IMR-90 (cell line): ENCODE measurements around the gene CCDC50. TPM values are rescaled to one million over a fixed set of nuclear protein-coding genes. Genes with fewer than 3 reads are reported as not detected.

Source experiments
- ATAC-seq: fragments of 200-7000 bp; cut with Tn5 transposase; 2 replicates; pipeline ENCODE4 v1.9.1; 2020; ENCODE audit warnings: low read depth, mild to moderate bottlenecking, moderate library complexity
- BruUV-seq: library from RNA; stranded (reverse); fragments of 400-500 nt; replicated peaks from 2 replicates; lab custom pipeline; 2021; lab: Mats Ljungman, UMichigan
- CTCF ChIA-PET: fragments of 300-600 bp; formaldehyde crosslinking; extraction: SDS; loops from one replicate; lab custom pipeline; 2021; ENCODE audit warnings: antibody characterized with exemption; lab: Yijun Ruan, JAX
- POLR2A ChIA-PET: fragments of 300-600 bp; sonication (Branson Sonifier 250); formaldehyde crosslinking; loops from one replicate; lab custom pipeline; 2022; ENCODE audit warnings: antibody characterized with exemption; ENCODE audit not compliant: unreplicated experiment; lab: Charles Lee
- DNase-seq: peaks from one replicate; pipeline ENCODE4 v3.0.0; 2013
- H2AFZ ChIP-seq: replicated peaks from 2 replicates; pipeline ENCODE3; 2013; ENCODE audit warnings: low read length, mild to moderate bottlenecking; ENCODE audit not compliant: poor library complexity
- H2AK5ac ChIP-seq: 2 replicates; pipeline ENCODE4 v1.6.1; 2013; ENCODE audit warnings: low read depth, low read length, inconsistent platforms
- H2AK9ac ChIP-seq: replicated peaks from 2 replicates; pipeline ENCODE3; 2013; ENCODE audit warnings: mild to moderate bottlenecking, low read depth, low read length, moderate library complexity; ENCODE audit not compliant: poor library complexity
- H2BK120ac ChIP-seq: 2 replicates; pipeline ENCODE4 v1.6.1; 2013; ENCODE audit warnings: low read depth, low read length, inconsistent platforms
- H2BK15ac ChIP-seq: 3 replicates; pipeline ENCODE4 v1.6.1; 2013; ENCODE audit warnings: low read depth, low read length, inconsistent platforms
- H2BK20ac ChIP-seq: 2 replicates; pipeline ENCODE4 v1.6.1; 2013; ENCODE audit warnings: low read depth, mild to moderate bottlenecking, inconsistent platforms, low read length, moderate library complexity
- H2BK5ac ChIP-seq: 2 replicates; pipeline ENCODE4 v1.6.1; 2013; ENCODE audit warnings: mild to moderate bottlenecking, low read depth, low read length, inconsistent platforms; ENCODE audit not compliant: poor library complexity, severe bottlenecking
- H3K14ac ChIP-seq: replicated peaks from 2 replicates; pipeline ENCODE4 v1.6.1; 2013; ENCODE audit warnings: low read depth, low read length, inconsistent platforms
- H3K18ac ChIP-seq: 2 replicates; pipeline ENCODE4 v1.6.1; 2013; ENCODE audit warnings: low read depth, low read length, control low read depth
- H3K23ac ChIP-seq: 2 replicates; pipeline ENCODE4 v1.6.1; 2013; ENCODE audit warnings: low read depth, low read length, inconsistent platforms
- H3K27ac ChIP-seq: 2 replicates; pipeline ENCODE4 v1.5.1; 2013; ENCODE audit warnings: mild to moderate bottlenecking, control low read depth, low read length; ENCODE audit not compliant: insufficient read depth
- H3K27me3 ChIP-seq: 2 replicates; pipeline ENCODE4 v1.6.1; 2013; ENCODE audit warnings: low read length; ENCODE audit not compliant: control insufficient read depth, insufficient read depth
- H3K36me3 ChIP-seq: 2 replicates; pipeline ENCODE4 v1.6.1; 2013; ENCODE audit warnings: low read length, mixed read lengths; ENCODE audit not compliant: control insufficient read depth, insufficient read depth
- H3K4ac ChIP-seq: 2 replicates; pipeline ENCODE4 v1.6.1; 2013; ENCODE audit warnings: low read depth, low read length, inconsistent platforms
- H3K4me1 ChIP-seq: 2 replicates; pipeline ENCODE4 v1.6.1; 2013; ENCODE audit warnings: low read length, mixed read lengths; ENCODE audit not compliant: control insufficient read depth, insufficient read depth
- H3K4me2 ChIP-seq: 2 replicates; pipeline ENCODE4 v1.6.1; 2013; ENCODE audit warnings: low read depth, mild to moderate bottlenecking, control low read depth, low read length, moderate library complexity
- H3K4me3 ChIP-seq: 2 replicates; pipeline ENCODE4 v1.5.1; 2013; ENCODE audit warnings: low read depth, mild to moderate bottlenecking, control low read depth, low read length, moderate library complexity; ENCODE audit not compliant: insufficient read depth
- H3K56ac ChIP-seq: 2 replicates; pipeline ENCODE4 v1.6.1; 2013; ENCODE audit warnings: low read length, inconsistent platforms; ENCODE audit not compliant: insufficient read depth; ENCODE audit errors: extremely low read depth
- H3K79me1 ChIP-seq, 2 experiments: 2 replicates each; pipeline ENCODE4 v1.6.1; 2013; ENCODE audit warnings: low read length in 2 of 2, inconsistent platforms in 1 of 2, low read depth in 1 of 2
- H3K9ac ChIP-seq: 2 replicates; pipeline ENCODE4 v1.6.1; 2013; ENCODE audit warnings: low read depth, low read length, control low read depth
- H3K9me1 ChIP-seq: 2 replicates; pipeline ENCODE4 v1.6.1; 2013; ENCODE audit warnings: low read length, inconsistent platforms; ENCODE audit not compliant: insufficient read depth
- H3K9me3 ChIP-seq: 2 replicates; pipeline ENCODE4 v1.6.1; 2013; ENCODE audit warnings: low read length; ENCODE audit not compliant: control insufficient read depth, insufficient read depth
- H4K20me1 ChIP-seq: 2 replicates; pipeline ENCODE4 v1.6.1; 2013; ENCODE audit warnings: low read length, inconsistent platforms; ENCODE audit not compliant: insufficient read depth
- H4K5ac ChIP-seq: 2 replicates; pipeline ENCODE4 v1.6.1; 2013; ENCODE audit warnings: mild to moderate bottlenecking, low read depth, low read length, control low read depth
- H4K8ac ChIP-seq, 2 experiments: 2 replicates each; pipeline ENCODE4 v1.6.1; 2013; ENCODE audit warnings: low read depth in 2 of 2, low read length in 2 of 2, control low read depth in 1 of 2, inconsistent platforms in 1 of 2
- H4K91ac ChIP-seq: 2 replicates; pipeline ENCODE4 v1.6.1; 2013; ENCODE audit warnings: low read depth, low read length, inconsistent platforms; ENCODE audit not compliant: insufficient read depth
- MAFK ChIP-seq: IDR thresholded peaks from 2 replicates; pipeline ENCODE4 v1.6.1; 2012; ENCODE audit warnings: low read depth, low read length, improper control_type of control experiment
- MAZ ChIP-seq: IDR thresholded peaks from 2 replicates; pipeline ENCODE4 v1.6.1; 2012; ENCODE audit warnings: low read depth, mild to moderate bottlenecking, low read length, improper control_type of control experiment, moderate library complexity, borderline replicate concordance
- MXI1 ChIP-seq: IDR thresholded peaks from 2 replicates; pipeline ENCODE4 v1.6.1; 2012; ENCODE audit warnings: low read depth, mild to moderate bottlenecking, low read length, moderate library complexity, borderline replicate concordance
- RFX5 ChIP-seq: IDR thresholded peaks from 2 replicates; pipeline ENCODE4 v1.8.0; 2012; ENCODE audit warnings: low read depth, mild to moderate bottlenecking, low read length, moderate library complexity
- WGBS, 2 experiments: methylation state at CpG; one replicate each; pipeline versions ENCODE4 v1.1.5 to v1.1.7; 2013; ENCODE audit warnings: missing lambda C conversion rate in 2 of 2; ENCODE audit not compliant: insufficient read length in 1 of 2; ENCODE audit errors: extremely low coverage in 2 of 2; 5-methylcytosine and 5-hydroxymethylcytosine counted together
- dilution Hi-C: fragments of 300-500 bp; cut with HindIII; formaldehyde crosslinking; loops from one replicate; pipeline ENCODE4 v1.14.3; 2018; ENCODE audit warnings: low sequenced_read_pairs; ENCODE audit not compliant: unreplicated experiment
- in situ Hi-C: fragments of 300-500 bp; cut with MboI; formaldehyde crosslinking; loops from 3 replicates; pipeline ENCODE4 v1.14.3; 2019; ENCODE audit warnings: low sequenced_read_pairs, inconsistent platforms, mixed read lengths
- intact Hi-C: fragments of 100-400 bp; cut with micrococcal nuclease; formaldehyde crosslinking; loops from 2 replicates; pipeline ENCODE4 v1.10.0; 2022
- polyA plus RNA-seq, 3 experiments: library from polyadenylated mRNA; depleted of rRNA; stranded (reverse); fragments of >200 nt; gene quantifications; 2 replicates each; pipeline ENCODE4 v1.2.3, GENCODE V29; 2012; ENCODE audit warnings: low replicate concordance in 1 of 3
- total RNA-seq: library from RNA; depleted of rRNA; stranded (reverse); fragments of >200 nt; gene quantifications from 2 replicates; pipeline ENCODE4 v1.2.3, GENCODE V29; 2012
- TF ChIP-seq, protein P1 (sequence below): conservative IDR thresholded peaks from 2 replicates; pipeline ENCODE4 v1.5.1; 2012; ENCODE audit warnings: mild to moderate bottlenecking, low read depth, low read length, improper control_type of control experiment
- TF ChIP-seq, protein P2 (sequence below): fragments of 150-350 bp; IDR thresholded peaks from 2 replicates; pipeline ENCODE4 v1.6.1; 2016; ENCODE audit warnings: low read depth, mild to moderate bottlenecking, low read length, moderate library complexity, borderline replicate concordance

Gene CCDC50
- total and polyA plus RNA-seq, 2 of the 4 experiments (the other 2 are of a cell fraction): 59.0 to 63.1 TPM

DNA sequence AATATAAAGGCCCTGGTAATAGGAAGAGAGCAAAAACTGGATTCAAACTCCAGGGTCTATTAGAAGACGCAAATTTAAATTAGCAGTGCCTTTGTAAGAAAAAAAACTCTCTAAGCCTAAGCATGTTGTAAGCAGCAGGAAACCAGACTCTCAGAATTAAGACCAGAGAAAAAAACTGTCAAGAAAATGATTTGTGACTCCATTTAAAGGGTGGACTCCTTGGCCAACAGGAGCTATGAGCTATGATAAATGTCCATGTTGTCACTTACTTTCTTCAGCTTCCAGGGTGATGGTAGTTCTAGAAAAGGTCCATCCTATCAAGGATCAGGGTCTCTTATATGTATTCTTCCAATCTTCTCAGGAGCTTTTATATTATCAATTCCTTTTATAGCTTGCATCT lies 34.9 kb upstream of the CCDC50 start:
- DNase-seq (no peak), ATAC-seq (no peak)
- no peaks in the 10 kb centered on the region for H3K27me3 ChIP-seq
- intact Hi-C loops (no loop called here), in situ Hi-C loops (no loop called here), dilution Hi-C loops (no loop called here)
- no peak overlapping the region for H3K14ac ChIP-seq
- no peak overlapping the region for H3K18ac ChIP-seq
- no TSS peak for BruUV-seq
- POLR2A ChIA-PET: interaction anchor here (0.7 kb wide), 1 partner anchor 35 kb away, joined by 4 read pairs; the partner anchor contains the start of gene CCDC50
- TF ChIP-seq, protein P1, sequence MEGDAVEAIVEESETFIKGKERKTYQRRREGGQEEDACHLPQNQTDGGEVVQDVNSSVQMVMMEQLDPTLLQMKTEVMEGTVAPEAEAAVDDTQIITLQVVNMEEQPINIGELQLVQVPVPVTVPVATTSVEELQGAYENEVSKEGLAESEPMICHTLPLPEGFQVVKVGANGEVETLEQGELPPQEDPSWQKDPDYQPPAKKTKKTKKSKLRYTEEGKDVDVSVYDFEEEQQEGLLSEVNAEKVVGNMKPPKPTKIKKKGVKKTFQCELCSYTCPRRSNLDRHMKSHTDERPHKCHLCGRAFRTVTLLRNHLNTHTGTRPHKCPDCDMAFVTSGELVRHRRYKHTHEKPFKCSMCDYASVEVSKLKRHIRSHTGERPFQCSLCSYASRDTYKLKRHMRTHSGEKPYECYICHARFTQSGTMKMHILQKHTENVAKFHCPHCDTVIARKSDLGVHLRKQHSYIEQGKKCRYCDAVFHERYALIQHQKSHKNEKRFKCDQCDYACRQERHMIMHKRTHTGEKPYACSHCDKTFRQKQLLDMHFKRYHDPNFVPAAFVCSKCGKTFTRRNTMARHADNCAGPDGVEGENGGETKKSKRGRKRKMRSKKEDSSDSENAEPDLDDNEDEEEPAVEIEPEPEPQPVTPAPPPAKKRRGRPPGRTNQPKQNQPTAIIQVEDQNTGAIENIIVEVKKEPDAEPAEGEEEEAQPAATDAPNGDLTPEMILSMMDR: no peak
- TF ChIP-seq, protein P2, sequence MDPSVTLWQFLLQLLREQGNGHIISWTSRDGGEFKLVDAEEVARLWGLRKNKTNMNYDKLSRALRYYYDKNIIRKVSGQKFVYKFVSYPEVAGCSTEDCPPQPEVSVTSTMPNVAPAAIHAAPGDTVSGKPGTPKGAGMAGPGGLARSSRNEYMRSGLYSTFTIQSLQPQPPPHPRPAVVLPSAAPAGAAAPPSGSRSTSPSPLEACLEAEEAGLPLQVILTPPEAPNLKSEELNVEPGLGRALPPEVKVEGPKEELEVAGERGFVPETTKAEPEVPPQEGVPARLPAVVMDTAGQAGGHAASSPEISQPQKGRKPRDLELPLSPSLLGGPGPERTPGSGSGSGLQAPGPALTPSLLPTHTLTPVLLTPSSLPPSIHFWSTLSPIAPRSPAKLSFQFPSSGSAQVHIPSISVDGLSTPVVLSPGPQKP: no peak
- TF ChIP-seq MAZ (no peak), RFX5 (no peak), MXI1 (no peak), MAFK (no peak)
- H2BK20ac ChIP-seq: no peak overlapping the region
- H3K79me1 ChIP-seq: no peaks in the 10 kb centered on the region
- no peak overlapping the region for H3K27ac ChIP-seq
- no peak overlapping the region for H3K4ac ChIP-seq
- no peaks in the 10 kb centered on the region for H4K20me1 ChIP-seq
- no peak overlapping the region for H2BK120ac ChIP-seq
- no peak overlapping the region for H2AK5ac ChIP-seq
- H4K91ac ChIP-seq: no peak overlapping the region
- H4K8ac ChIP-seq: no peak overlapping the region
- CTCF ChIA-PET: interaction anchor here (0.7 kb wide), 1 partner anchor 74 kb away, joined by 3 read pairs; no protein-coding TSS in a partner anchor
- no peak overlapping the region for H3K4me2 ChIP-seq
- H2AK9ac ChIP-seq: no peak overlapping the region
- H2BK15ac ChIP-seq: no peak overlapping the region
- no peak overlapping the region for H3K23ac ChIP-seq
- no peak overlapping the region for H2BK5ac ChIP-seq
- no peak overlapping the region for H2AFZ ChIP-seq
- H3K9ac ChIP-seq: no peak overlapping the region
- no peak overlapping the region for H4K5ac ChIP-seq
- WGBS, 2 experiments: no CpG with 5 or more reads among the region's 1 CpG
- no peaks in the 10 kb centered on the region for H3K4me1 ChIP-seq
- no peak overlapping the region for H3K4me3 ChIP-seq
- H3K9me3 ChIP-seq: no peaks in the 10 kb centered on the region
- no peaks in the 10 kb centered on the region for H3K9me1 ChIP-seq
- no peak overlapping the region for H3K56ac ChIP-seq
- H3K36me3 ChIP-seq: no peaks in the 10 kb centered on the region
